Mesothelial cell of epicardium (in vitro differentiated cells): ENCODE results near the gene TRPM3. TPM values are rescaled to one million over a fixed set of nuclear protein-coding genes. Genes with fewer than 3 reads are reported as not detected.
A peak's percentile ranks its signal among the peaks of the same experiment; 100 is the strongest.

Source experiments
- DNase-seq, 2 experiments: peaks; one replicate each; pipeline ENCODE4 v3.0.0; 2021; ENCODE audit warnings: low spot score in 2 of 2; ENCODE audit not compliant: unreplicated experiment in 2 of 2
- H3K27ac Mint-ChIP-seq: 2 replicates; pipeline ENCODE4 v1.8.0; 2021; ENCODE audit warnings: mixed read lengths
- H3K27me3 Mint-ChIP-seq: 2 replicates; pipeline ENCODE4 v1.8.0; 2021; ENCODE audit warnings: low read depth, mixed read lengths
- H3K36me3 Mint-ChIP-seq: 2 replicates; pipeline ENCODE4 v1.8.0; 2021; ENCODE audit warnings: mixed read lengths
- H3K4me1 Mint-ChIP-seq: 2 replicates; pipeline ENCODE4 v1.8.0; 2021; ENCODE audit warnings: mixed read lengths
- H3K4me3 Mint-ChIP-seq: 2 replicates; pipeline ENCODE4 v1.8.0; 2021; ENCODE audit warnings: mild to moderate bottlenecking, moderate library complexity, mixed read lengths
- H3K9me3 Mint-ChIP-seq: 2 replicates; pipeline ENCODE4 v1.8.0; 2021; ENCODE audit warnings: mixed read lengths
- CTCF ChIP-seq: fragments of 200-600 bp; sonication (generic); IDR thresholded peaks from one replicate; pipeline ENCODE4 v1.5.0; 2021; ENCODE audit warnings: antibody characterized with exemption; ENCODE audit not compliant: unreplicated experiment
- total RNA-seq: library from RNA; stranded (reverse); gene quantifications from 3 replicates; pipeline ENCODE4 v1.2.1, GENCODE V29; 2021

TRPM3 gene
- total RNA-seq, 1 donor from 2014 or later: 1.6 TPM

- Mint-ChIP-seq H3K36me3 (no peaks in the 10 kb centered on the region), H3K27me3 (no peaks in the 10 kb centered on the region), H3K4me1 (peaks cover 21% of the 10 kb centered on the region), H3K27ac (no peak overlapping the region), H3K9me3 (no peaks in the 10 kb centered on the region), H3K4me3 (no peak overlapping the region)
- TF ChIP-seq CTCF: no peak
- no peak for DNase-seq
Measured at GRCh38 chr9:70567511-70567910, 553.9 kb downstream of the TRPM3 start.

- peak overlapping the region; percentile 40 for H3K27ac Mint-ChIP-seq
- TF ChIP-seq CTCF: no peak
- H3K4me1 Mint-ChIP-seq: peaks cover 21% of the 10 kb centered on the region
- H3K4me3 Mint-ChIP-seq: no peak overlapping the region
- H3K9me3 Mint-ChIP-seq: no peaks in the 10 kb centered on the region
- no peaks in the 10 kb centered on the region for H3K27me3 Mint-ChIP-seq
- no peak for DNase-seq
- no peaks in the 10 kb centered on the region for H3K36me3 Mint-ChIP-seq
Measured at GRCh38 chr9:70566751-70567150, 554.7 kb downstream of the TRPM3 start.

DNA sequence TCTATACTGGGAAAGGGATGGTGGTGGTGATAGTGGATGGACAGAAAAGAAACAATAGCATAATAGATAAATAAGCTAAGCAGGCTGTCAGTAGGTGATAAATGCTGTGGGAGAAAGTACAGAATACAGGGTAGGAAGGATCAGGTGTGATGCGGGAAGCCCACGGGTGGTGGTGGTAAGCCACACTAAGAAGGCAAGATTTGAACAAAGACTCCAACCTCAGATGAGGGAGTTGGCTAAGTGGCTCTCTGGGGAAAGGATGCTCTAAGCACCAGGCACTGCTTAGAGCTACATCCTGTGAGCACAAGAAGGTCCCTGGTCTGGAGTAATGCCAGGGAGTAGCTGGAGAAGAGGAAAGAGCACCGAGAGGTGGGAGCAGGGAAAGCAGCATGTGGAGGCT is 555.4 kb downstream of the TRPM3 start:
- no peaks in the 10 kb centered on the region for H3K27me3 Mint-ChIP-seq
- TF ChIP-seq CTCF: no peak
- no peak overlapping the region for H3K4me3 Mint-ChIP-seq
- no peaks in the 10 kb centered on the region for H3K9me3 Mint-ChIP-seq
- peaks cover 21% of the 10 kb centered on the region for H3K4me1 Mint-ChIP-seq
- no peak for DNase-seq
- H3K27ac Mint-ChIP-seq: no peak overlapping the region
- no peaks in the 10 kb centered on the region for H3K36me3 Mint-ChIP-seq

DNA sequence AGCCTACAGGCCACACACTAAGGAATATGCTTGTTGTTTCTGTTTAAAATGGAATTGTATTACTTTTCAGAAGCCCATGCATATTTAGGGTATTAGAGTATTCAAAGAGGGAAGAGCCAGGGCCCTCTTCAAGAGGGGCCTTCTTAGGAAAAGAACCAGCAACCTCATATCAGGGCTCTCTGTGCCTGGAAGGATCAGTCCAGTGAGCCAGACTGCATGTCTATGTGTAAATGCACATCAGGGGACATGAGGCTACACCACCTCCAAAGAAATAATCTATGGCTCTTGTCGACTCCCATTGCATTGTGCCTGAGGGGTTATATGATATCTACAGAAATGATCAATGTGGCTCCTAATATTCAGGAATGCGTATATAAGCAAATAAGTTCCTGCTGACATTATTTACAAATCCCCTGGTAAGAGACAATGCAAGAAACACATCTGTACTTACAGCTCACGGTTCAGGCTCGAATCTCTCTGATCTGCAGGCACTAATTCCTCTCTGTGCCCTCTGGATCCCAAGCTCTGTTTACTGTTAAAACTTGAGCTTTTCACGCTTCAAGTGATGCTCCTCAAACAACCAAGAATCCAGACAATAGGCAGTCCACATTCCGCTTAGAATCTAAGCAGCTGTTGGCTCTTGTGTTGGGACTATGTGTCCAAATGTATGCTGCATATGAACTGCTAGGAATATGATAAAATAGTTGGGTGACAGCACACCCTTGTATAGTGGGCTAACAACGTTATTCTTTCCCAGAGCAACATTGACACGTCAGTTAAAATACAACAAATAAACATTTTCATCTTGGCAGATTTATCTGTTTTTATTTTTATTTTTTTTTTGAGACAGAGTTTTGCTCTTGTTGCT is 556.7 kb downstream of the TRPM3 start:
- TF ChIP-seq CTCF: no peak

GRCh38 chr9:70563431-70564204 is 557.8 kb downstream of the TRPM3 start:
- DNase-seq: no peak
- Mint-ChIP-seq H3K27me3 (no peaks in the 10 kb centered on the region), H3K36me3 (no peaks in the 10 kb centered on the region), H3K9me3 (no peaks in the 10 kb centered on the region), H3K4me1 (peaks cover 21% of the 10 kb centered on the region), H3K27ac (no peak overlapping the region), H3K4me3 (no peak overlapping the region)
- TF ChIP-seq CTCF: no peak

More for the DNA sequence above, 556.7 kb downstream of the TRPM3 start:
- DNase-seq: no peak
- Mint-ChIP-seq H3K4me3 (no peak overlapping the region), H3K27ac (no peak overlapping the region), H3K9me3 (no peaks in the 10 kb centered on the region), H3K27me3 (no peaks in the 10 kb centered on the region), H3K4me1 (peaks cover 21% of the 10 kb centered on the region), H3K36me3 (no peaks in the 10 kb centered on the region)
